GM19023 (cell line): ENCODE data around the gene CACNB2.

ENCODE experiments used
- ATAC-seq: cut with Tn5 transposase; IDR thresholded peaks from one replicate; pipeline ENCODE4 v1.9.1; 2021; ENCODE audit warnings: mild to moderate bottlenecking, moderate library complexity; ENCODE audit not compliant: unreplicated experiment

Gene CACNB2

DNA sequence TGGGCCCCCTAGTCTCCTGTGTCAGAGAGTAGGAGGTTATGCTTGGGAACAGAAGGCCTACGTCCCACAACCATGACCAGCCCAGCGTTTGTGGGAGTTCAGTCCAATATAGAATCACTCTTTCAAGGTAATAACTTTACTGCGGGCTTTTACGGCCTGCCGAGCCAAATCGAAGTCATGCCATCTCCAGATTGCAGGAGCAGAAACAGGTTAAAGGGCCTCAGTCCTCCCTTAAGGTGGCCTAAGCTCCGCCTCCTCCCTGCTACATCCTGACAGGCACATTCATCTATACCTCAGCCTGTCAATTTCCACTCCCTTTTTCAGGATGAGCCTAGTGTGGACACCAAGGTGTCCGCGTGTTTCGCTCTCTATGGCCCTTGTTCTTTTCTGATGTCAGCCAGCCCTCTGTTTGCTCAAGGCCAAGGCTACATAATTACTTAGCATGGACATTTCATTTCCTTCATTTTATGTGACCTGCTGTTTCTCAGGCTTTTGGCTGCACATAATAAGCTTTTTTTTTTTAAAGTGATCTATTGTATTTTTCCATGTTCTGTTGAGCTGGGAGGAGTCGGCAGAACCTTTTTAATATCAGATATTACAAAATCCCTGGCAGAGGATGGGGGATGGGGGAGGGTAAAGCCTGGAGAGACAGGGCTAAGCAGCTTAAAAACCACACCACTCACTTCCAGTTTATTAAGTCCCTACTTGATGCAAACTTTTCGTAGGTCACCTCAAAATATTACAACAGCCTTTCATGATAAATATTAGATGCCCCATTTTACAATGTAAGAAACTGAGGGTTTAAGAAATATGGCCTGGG is 84.6 kb downstream of the CACNB2 start:
- no peak for ATAC-seq

DNA sequence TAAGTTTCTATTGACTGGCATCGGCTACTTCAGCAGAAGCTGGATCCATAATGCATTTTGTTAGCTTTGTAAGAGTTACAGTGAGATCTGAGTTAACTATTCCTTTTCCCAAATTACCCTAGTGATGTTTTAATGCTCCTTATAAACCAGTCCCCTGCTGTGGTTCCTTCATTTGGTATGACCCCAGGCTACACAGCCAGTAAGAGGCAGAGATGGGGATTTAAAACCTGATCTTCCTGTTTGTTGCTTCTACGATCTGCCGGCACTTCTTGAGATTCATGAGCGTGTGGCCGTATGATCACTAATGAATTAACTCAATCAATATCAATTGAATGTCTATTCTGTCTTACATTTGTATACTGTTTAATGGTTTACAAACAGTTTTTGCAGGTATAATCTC is 86.1 kb downstream of the CACNB2 start:
- no peak for ATAC-seq

DNA sequence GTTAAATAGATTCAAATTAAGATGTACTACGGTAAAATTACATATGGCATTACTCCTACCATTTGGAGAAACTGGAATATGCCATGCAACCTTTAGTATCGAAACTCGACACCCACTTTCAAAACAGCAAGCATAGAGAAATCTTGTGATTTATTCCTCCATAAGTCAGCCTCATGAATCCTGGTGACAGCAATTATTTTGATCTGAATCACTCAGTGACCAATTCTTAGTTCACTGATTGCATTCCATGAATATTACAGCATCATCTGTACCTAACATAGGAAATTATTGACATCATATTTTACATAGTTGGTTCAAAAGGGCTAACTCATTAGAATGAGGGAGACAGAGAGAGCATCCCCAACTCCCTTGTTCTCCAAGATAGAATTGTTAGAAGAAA is 89.6 kb downstream of the CACNB2 start:
- no peak for ATAC-seq

DNA sequence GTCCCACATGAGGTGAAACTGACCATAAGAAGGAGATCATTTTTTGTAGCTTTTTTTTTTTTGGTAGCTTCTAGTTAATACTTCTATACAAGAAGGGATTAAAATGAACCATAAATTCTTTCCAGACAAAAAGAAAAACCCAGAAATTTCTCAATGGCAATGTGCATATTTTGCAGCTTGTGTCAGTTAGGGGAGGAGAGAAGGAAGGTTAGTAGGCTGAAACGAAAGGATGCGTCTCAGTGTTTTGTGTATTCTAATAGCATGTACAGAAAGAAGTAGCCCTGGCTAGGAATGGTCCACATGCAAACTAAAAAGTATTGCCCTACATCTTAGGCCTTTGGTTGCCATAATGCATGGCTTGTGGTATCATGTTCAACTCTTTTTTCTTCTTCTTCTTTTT is 90.6 kb downstream of the CACNB2 start:
- ATAC-seq: no peak

DNA sequence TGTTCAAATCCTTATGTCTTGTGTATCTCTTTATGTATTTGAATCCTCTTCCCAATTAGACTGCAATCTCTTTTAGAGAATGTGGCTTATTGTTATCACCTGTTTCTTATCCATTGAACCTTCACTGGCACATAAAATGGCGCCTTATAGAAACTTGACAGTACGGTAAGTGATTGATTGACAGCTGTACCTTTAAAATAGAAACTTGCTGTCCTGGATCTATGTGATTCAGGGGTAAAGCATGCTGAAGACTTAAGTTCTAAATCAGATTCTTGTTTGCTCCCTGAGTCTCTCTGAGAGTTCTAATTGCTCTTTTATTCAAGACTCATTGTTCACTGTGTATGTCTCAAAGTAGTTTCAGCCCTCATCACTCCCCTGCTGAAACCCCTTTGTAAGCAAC is 91.3 kb downstream of the CACNB2 start:
- ATAC-seq: no peak

DNA sequence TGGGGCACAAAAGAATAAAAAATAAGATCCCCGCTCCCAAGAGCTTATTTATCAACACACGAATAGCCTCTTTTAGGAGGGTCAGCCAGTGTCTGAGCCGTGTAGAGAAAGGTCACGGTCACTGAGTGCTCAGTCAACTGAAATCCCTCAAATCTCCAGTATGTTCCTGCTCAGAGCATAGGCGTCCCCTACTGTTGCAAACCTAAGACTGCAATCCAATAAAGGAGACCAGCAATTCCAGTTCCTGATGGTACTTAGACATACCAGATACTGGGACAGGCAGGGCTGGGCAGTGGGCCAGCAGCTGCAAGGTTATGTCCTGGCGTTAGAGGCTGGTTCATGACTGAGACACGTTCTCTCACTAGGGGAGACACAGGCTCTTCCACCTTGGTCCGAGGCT is 93.6 kb downstream of the CACNB2 start:
- no peak for ATAC-seq

DNA sequence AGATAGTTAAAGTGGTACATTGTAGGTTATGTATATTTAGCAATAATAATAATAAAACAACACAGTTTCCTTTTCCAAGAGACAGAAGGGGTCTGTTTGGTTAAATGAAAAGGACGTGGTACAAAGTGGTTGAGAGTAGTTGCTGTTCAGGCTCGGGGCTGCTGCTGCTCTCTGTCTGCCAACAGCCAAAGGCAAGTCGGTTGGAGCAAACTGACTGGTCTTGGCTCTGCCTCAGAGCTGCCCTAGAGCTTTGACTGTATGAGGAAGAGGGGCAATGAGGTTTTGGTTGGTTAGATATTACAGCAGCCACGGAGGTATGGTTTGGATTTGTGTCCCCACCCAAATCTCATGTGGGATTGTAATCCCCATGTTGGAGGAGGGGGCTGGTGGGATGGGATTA is 95.3 kb downstream of the CACNB2 start:
- no peak for ATAC-seq

DNA sequence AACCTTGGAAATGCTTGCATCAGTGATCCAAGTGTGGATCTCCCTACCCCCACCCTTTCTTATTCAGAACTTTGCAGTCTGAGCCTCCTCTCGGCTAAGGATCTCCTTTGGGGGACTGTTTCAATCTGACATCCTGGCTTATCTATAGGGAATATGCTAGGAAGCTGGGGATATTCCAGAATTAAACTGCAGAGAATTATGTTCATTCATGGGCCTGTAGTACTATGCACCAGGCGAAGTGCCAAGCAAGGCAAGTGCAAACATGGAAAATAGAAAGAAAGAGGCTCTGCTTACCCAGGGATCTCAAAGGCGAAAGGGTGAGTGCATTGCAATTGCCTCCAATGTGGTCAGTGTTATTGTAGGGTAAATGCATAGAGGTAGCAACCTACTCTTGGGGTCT is 96.5 kb downstream of the CACNB2 start:
- ATAC-seq: no peak

DNA sequence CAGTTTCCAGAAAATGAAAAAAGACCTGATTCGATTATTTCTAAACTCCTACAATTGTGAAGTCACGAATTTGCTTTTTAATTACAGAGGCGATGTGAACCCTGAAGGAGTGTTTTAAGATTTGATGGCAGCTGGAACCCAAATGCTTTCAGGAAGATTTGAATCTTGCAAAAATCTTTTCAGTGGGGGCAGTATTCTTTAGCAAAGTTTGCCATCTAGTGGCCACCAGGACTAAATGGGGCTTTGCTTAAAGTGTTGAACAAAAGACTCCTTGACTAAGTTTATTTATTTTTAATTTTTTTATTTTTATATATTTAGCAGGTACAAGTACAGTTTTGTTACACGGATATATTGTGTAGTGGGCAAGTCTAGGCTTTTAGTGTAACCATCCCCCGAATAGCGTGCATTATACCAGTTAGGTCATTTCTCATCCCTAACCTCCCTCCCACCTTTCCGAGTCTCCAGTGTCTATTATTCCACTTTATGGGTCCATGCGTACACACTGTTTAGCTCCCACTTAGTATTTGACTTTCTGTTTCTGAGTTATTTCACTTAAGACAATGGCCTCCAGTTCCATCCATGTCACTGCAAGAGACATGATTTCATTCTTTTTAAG is 98.8 kb downstream of the CACNB2 start:
- no peak for ATAC-seq

DNA sequence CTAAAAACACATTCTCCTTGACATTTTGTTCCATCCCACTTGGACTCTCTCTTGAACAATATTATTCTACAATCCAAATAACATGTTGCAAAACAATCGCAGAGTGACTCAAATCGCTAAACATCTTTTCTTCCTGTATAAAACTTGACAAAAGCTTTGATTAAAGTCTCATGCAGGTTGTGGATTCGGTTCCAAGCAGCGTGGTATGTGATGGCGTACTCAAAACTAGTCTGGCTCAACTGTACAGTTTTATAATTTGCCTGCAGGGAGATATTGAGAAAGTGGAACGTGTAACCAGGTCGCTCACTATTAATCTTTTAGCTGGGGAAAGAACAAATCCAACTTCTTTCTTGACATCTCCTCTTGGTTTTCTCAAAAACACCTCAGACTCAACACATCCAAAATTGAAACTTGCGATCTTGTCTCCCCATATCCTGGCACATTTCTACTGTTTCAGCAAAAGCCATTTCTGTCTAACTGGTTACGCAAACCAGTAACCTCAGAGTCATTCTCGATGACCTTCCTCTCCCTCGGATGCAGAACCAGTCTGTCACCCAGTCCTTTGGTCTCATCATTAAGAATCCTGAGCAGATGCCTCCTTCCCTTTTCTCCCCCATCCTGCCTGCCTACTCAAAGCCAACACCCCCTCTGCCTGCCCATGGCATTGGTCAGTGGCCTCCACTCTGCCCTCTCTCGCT is 100.1 kb downstream of the CACNB2 start:
- no peak for ATAC-seq

DNA sequence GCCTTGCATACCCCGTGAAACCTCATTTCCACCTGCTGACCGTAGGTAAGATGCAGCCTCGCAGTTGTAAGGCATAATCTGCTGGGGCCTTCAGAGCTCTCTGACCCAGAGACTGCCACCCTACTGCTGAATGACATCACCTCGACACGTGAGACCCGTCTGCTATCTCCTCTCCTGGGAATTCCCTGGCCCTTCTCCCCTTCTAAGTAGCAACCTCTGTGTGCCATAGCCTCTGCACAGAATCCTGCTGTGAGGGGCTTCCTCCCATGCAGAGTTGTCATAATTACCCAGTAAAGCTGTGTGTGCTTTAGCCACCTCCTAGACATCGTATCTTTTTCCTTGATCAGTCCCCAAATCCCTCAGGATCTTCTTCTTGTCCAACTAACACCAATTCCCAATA is 106.7 kb downstream of the CACNB2 start:
- no peak for ATAC-seq

DNA sequence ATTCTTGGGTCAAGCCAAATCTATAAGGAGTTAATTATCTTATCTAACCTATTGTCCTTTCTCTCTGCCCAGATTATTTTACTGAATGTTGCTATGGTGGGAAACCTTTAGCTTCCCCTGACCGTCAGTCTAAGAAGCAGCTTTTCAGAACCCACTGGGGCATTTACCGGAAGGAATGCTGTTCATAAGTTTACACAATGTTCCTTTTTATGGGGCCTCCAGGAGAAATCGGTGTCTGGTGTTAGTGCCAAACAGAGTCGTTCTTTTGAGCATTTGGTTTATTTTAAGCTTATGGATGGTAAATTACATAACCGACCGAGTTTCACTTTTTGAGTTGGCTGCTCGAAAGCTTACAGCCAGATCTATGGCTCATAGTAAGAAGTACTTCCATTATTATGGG is 111.9 kb downstream of the CACNB2 start:
- ATAC-seq: no peak

DNA sequence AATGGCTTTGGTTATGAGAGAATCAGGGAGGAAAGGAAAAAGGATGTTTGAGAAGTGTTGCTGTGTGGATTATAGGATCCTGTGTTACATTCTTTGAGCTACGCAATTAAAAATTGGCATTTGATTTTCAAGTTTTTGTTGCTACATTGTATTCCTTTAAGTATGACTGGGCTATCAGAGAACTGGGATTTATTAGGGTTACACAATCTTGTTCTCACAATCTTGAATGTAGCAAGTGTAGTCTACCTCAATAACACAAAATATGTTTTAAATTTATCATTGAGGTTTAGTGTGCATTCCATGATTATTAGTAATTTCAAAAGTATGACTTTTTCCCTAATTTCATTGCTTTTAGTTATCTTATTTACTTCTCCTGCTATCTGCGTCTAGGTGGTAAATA is 113.9 kb downstream of the CACNB2 start:
- no peak for ATAC-seq

DNA sequence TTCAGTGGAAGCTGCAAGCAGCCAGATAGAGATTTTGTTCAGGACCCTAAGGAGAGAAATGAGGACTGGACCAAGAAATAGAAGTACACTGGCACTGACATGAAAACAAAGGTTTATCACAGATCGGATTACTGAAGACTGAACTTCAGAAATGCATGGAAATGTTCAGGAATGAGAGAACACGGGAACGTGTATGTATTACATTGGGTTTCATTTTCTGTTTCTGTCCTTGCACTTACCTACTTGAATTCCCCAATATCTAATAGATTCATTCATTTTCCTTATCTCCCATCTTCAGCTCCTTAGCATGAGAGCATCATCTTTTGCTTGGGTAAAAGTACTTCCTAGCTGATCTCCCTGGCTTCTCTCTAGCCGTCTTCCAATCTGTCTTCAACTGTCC is 114.5 kb downstream of the CACNB2 start:
- ATAC-seq: no peak

DNA sequence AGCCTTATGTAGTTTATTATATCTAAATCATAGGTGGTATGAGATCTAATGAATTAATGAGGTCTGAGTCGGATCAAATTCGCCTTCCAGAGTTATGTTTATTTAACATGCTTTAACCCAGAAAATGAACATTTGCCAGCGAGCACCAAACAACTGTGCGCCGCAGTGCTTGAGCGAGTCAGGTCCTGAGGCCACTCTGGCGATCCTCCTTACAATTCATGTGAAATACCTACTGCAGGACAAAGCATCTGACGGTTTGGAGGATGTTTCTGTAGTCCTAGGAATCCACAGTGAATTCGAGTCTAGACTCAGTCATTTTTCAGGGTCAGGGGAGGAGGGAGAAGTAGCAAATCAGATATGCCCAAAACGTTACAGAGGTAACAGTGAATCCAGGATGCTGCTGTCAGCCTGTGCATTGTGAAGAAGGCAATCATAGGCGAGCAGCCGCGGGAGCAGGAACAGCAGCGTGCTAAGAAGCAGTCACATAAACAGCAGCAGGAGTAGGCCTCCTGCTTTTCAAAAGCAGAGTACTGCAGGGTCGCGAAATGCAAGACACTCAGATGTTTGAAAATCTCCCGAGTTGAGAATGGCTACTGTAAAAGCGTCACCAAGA is 120.2 kb downstream of the CACNB2 start:
- no peak for ATAC-seq

DNA sequence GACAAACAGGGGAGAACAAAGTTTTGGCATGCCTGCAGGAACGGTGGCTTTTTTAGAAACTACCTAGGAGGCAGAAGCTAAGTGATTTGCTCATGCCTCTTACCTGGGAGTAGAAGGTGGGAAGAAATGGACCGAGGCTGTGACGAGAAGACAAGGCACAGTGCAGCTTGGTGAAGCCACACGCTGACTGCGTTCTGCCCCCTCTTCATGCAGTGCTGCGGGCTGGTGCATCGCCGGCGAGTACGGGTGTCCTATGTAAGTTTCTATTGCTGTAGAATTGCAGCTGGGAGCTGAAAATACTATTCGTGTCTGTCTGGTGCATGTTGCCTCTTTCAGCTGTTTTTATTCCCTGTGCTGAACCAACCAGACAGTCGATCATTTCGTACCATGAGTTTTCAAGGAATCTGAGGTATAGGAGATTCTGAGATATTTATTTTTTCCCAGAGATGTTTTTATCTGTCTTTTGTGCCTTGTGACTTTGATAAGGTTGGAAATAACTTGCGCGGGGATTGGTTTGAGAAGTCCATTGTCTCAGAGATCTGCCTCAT is 120.9 kb downstream of the CACNB2 start:
- ATAC-seq: no peak

DNA sequence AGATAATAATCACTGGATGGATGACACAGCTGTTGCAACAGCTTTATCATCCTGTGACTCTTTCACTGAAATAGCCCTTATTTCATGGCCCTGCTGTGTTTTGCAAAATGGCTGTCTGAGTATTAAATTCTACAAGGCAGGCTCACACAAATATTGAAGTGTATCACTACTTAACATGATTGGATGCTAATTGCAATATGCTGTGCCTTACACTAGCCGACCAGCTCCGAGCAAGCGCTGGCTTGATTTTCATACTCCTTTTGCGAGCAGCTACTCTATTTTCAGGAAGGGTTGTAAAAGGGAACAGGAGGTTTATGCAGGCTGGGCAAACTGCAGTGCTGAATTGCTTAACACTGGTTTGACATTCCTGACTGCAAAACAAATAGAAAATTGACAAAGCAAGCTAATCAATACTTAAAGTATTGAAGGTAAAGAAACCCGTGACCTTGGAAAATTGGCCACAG is 121.6 kb downstream of the CACNB2 start:
- ATAC-seq: no peak

DNA sequence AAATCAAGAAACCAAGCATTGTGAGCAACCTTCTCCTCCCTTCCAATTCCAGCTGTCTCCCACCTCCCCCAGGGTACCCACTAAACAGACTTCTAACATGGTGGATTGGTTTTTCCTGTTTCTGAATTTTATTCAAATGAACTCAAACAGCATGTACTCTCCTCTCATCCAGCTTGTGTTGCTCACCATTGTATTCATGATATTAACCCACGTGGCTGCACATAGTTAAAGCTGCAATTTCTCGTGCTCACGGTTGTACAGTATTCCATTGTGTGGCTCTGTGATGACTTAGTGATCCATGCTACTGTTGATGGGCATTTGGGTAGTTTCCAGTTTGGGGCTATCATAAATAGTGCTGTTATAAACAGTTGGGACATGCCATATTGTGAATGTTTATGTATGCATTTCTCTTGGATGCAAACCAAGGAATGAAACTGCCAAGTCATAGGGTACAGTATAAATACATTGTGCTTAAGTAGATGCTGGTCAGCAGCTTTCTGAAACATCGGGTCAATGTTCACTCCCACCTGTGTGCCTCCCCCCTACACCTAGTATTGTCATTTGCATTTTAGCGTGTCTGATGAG is 124.3 kb downstream of the CACNB2 start:
- no peak for ATAC-seq

DNA sequence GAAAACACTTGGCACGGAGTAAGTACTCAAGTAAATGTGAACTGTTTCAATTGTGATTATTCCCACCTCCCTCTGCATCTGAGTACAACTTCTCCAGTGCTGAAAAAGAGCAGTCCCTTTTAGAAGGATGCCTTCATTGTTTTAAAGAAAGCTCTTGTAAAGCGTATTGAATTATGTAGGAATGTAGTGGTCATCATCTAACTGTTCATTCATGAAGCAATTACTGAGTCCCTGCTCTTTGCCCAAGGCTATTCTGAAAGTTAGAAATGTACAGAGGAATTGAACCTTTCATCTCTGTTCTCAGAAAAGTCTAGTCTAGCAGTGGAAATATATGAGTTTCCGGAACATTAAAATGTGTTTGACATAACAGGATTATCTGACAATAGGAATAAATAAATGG is 127.8 kb downstream of the CACNB2 start:
- ATAC-seq: no peak

DNA sequence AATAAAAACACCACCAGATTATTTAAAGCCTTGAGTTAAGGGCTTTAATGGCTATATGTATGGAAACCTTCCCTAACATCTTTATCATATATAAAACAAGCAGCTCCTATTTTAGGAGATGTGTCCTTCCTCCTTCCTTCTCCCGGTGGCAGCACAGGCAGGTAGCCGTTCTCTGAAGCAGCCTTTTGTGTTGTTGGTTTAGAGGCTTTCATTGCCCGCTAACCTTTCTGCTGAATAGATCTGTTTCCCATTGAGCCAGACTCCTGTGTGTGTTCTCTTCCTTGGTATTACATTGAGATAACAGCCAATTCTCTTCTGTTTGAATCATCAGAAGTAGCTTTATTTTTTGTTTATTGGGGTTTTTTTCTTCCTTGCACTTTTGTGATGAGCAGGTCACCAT is 131.3 kb downstream of the CACNB2 start:
- ATAC-seq: no peak

DNA sequence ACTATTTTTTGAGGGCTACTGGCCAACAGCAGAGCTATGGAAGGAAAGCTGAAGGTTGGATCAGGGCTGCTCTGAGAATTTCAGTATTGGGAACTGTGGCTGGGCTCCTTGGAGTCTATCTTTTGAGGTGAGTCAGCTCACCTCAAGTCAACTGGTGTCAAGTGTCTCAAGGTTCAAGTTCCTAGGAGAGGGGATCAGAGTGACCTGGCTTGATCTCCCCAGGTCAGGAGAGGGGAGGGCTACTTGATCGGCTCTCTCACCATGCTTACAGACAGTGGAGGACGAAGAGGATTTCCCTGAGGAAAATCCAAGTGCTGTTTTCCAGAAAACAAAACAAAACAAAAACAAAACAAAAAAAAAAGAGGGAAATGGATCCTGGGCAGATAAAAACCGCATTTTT is 132.8 kb downstream of the CACNB2 start:
- ATAC-seq: no peak
